ENCODE measurements around the gene TERF2IP. TPM values are rescaled to one million over a fixed set of nuclear protein-coding genes. Genes with fewer than 3 reads are reported as not detected.
A peak's percentile ranks its signal among the peaks of the same experiment; 100 is the strongest.

TERF2IP gene
- total RNA-seq, 2 donors from 2014 or later: 98.1 to 107 TPM

DNA sequence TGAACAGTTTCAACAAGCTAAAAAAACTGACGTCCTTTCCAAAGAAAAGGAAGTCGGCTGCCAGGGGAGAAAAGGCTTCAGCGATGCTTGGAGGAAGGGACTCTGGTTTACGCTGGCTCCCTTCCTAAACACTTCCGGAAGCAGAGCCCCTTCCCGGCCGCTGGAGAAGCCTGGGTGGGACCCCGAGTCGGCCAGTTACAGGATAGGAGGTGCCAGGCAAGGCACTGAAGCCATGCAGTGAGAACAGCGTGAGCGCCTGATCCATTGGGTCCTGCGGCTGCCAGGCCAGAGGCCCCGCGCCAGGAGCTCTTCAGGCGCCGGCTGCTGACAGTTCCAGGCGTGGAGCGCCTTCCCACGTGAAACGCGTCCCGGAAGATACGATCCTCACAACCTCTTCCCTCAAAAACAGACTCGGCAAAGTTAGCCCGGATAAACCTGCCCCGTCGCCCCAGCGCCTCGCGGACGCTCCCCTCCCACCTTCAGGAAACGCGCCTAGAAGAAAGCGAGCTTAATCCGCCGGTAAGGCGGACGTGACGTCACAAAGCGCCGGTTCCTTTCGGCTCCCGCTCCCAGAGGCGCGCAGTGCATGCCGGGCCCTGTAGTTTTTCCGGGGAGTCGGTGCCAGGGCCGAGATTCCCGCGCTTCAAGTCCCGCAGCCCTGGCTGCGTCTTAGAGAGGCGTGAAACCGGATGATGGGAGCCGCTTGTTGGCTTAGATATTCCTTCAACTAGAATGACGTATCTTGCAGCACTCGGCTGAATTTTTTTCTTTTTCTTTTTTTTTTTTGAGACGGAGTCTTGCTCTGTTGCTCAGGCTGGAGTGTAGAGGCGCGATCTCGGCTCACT, 24.6 kb upstream of the TERF2IP start, which contains the start of gene ADAT1:
Gene ADAT1 (minus strand): TSS at position 521 of the 845 bp plus-strand sequence. CDS start 2,482 bp downstream, outside the sequence.
- peaks cover 17% of the 10 kb centered on the region for H3K36me3 Mint-ChIP-seq (ENCODE audit: low read depth)
- peak; percentile 94 to 96 (median 95) for DNase-seq
- ATAC-seq: peak; percentile 96
- peaks cover 51% of the 10 kb centered on the region for H3K4me1 Mint-ChIP-seq
- H3K27me3 Mint-ChIP-seq: no peaks in the 10 kb centered on the region
- peak within 1 kb of the TSS; percentile 96 for H3K4me3 Mint-ChIP-seq
- no peaks in the 10 kb centered on the region for H3K9me3 ChIP-seq (ENCODE audit: control insufficient read depth, low read length, poor library complexity, severe bottlenecking)
- H3K27ac Mint-ChIP-seq: peak within 1 kb of the TSS; percentile 96

DNA sequence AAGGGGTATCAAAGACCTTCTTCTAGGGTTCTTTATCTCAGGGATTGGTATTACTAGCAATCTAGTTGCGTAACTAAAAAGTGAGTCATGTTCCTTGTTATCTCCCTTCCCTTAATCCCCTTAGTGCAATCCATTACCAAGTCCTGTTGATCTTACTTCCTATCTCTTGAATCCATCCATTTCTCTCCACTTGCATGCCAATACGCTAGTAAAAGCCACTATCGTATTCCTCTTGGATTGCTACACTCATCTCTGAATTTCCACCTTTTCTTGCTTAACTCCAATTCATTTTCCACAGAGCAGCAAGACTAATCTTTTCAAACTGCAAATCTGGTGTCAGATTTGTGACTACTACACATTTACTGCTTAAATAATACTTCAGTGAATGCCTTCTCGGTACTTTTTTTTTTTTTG, 22.6 kb upstream of the TERF2IP start:
- Mint-ChIP-seq H3K4me1 (peaks cover 60% of the 10 kb centered on the region), H3K27ac (peak overlapping the region; percentile 95), H3K36me3 (ENCODE audit: low read depth) (peaks cover 17% of the 10 kb centered on the region), H3K4me3 (peak overlapping the region; percentile 78), H3K27me3 (no peaks in the 10 kb centered on the region)
- H3K9me3 ChIP-seq (ENCODE audit: control insufficient read depth, low read length, poor library complexity, severe bottlenecking): no peaks in the 10 kb centered on the region
- ATAC-seq (no peak), DNase-seq (no peak)

DNA sequence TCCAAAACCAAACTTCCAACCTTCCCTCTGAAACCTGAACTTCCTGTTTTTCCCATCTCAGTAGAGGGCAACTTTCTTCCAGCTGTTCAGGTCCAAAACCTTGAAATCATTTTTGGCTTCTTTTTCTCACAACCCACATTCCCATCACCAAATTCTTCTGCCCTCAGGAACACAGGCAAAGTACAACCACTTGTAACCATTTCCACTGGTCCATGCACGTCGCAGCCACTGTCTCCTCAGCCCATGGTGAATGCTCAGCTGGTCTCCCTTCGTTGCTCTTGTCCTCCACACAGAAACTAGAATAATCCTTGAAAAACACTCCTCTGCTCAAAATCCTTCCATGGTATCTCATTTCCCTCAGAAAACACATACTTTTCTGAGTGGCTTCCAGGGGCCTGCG, 20.8 kb upstream of the TERF2IP start:
- no peaks in the 10 kb centered on the region for H3K9me3 ChIP-seq (ENCODE audit: control insufficient read depth, low read length, poor library complexity, severe bottlenecking)
- peaks cover 17% of the 10 kb centered on the region for H3K36me3 Mint-ChIP-seq (ENCODE audit: low read depth)
- peak overlapping the region; percentile 95 for H3K27ac Mint-ChIP-seq
- ATAC-seq (no peak), DNase-seq (no peak)
- H3K27me3 Mint-ChIP-seq: no peaks in the 10 kb centered on the region
- H3K4me1 Mint-ChIP-seq: peaks cover 44% of the 10 kb centered on the region
- peak overlapping the region; percentile 64 for H3K4me3 Mint-ChIP-seq

DNA sequence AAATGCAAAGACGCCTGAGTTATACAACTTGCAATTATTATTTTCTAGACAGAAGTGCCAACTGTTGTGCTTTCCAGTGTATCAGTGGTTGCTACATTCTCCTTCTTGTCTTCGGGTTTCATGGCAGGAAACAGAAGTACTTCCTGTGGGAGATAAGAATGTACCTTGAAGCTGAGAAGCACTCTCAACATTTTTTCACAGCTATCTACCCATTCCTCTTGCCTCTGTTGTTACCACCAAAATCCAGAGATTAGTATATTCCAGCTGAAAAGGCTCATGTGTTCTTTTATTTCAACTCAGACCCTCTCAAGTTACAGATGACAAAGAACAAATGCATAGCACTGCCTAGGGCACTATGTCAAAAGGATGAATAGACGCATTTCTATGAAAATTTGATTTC, 19.7 kb upstream of the TERF2IP start:
- H3K27me3 Mint-ChIP-seq: no peaks in the 10 kb centered on the region
- peaks cover 17% of the 10 kb centered on the region for H3K36me3 Mint-ChIP-seq (ENCODE audit: low read depth)
- DNase-seq: no peak
- H3K27ac Mint-ChIP-seq: peak overlapping the region; percentile 95
- no peak for ATAC-seq
- no peaks in the 10 kb centered on the region for H3K9me3 ChIP-seq (ENCODE audit: control insufficient read depth, low read length, poor library complexity, severe bottlenecking)
- peak overlapping the region; percentile 62 for H3K4me3 Mint-ChIP-seq
- H3K4me1 Mint-ChIP-seq: peaks cover 40% of the 10 kb centered on the region

GRCh38 chr16:75628351-75628750, 19.2 kb upstream of the TERF2IP start:
- DNase-seq (no peak), ATAC-seq (no peak)
- Mint-ChIP-seq H3K4me1 (peaks cover 40% of the 10 kb centered on the region), H3K27me3 (no peaks in the 10 kb centered on the region), H3K36me3 (ENCODE audit: low read depth) (peaks cover 17% of the 10 kb centered on the region), H3K27ac (peak overlapping the region; percentile 95), H3K4me3 (no peak overlapping the region)
- H3K9me3 ChIP-seq (ENCODE audit: control insufficient read depth, low read length, poor library complexity, severe bottlenecking): no peaks in the 10 kb centered on the region

- H3K27ac Mint-ChIP-seq: peak overlapping the region; percentile 95
- DNase-seq (no peak), ATAC-seq (no peak)
- H3K4me3 Mint-ChIP-seq: peak overlapping the region; percentile 60
- peaks cover 40% of the 10 kb centered on the region for H3K4me1 Mint-ChIP-seq
- no peaks in the 10 kb centered on the region for H3K27me3 Mint-ChIP-seq
- no peaks in the 10 kb centered on the region for H3K9me3 ChIP-seq (ENCODE audit: control insufficient read depth, low read length, poor library complexity, severe bottlenecking)
- H3K36me3 Mint-ChIP-seq (ENCODE audit: low read depth): peaks cover 19% of the 10 kb centered on the region
These were observed 18.4 kb upstream of the TERF2IP start for GRCh38 chr16:75629132-75629531.

GRCh38 chr16:75630052-75630451, 17.5 kb upstream of the TERF2IP start:
- Mint-ChIP-seq H3K4me3 (no peak overlapping the region), H3K4me1 (peaks cover 37% of the 10 kb centered on the region), H3K27ac (no peak overlapping the region), H3K36me3 (ENCODE audit: low read depth) (peaks cover 19% of the 10 kb centered on the region), H3K27me3 (no peaks in the 10 kb centered on the region)
- ATAC-seq: no peak
- no peak for DNase-seq
- H3K9me3 ChIP-seq (ENCODE audit: control insufficient read depth, low read length, poor library complexity, severe bottlenecking): no peaks in the 10 kb centered on the region

DNA sequence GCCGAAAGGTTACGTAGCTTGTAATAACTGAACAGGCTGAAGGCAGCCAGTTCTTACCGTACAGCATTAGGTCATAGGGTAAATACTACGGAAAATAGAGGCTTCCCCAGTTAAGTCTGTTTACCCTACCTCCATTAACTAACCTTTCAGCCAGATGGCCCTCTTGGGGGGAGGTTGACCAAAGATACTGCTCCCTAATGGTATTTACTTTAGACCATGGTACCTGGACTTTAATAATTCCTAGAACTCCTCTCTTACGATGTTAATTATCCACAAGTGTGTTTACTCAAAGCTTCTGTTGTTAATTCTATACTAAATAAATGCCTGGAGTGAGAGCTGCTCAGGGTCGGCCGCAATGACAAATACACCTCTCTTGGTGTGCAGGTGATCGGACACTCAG, 14.7 kb upstream of the TERF2IP start:
- ATAC-seq: no peak
- H3K4me3 Mint-ChIP-seq: no peak overlapping the region
- no peak overlapping the region for H3K27ac Mint-ChIP-seq

GRCh38 chr16:75635036-75635435, 12.5 kb upstream of the TERF2IP start:
- peak overlapping the region; percentile 34 for H3K27ac Mint-ChIP-seq
- no peak overlapping the region for H3K4me3 Mint-ChIP-seq
- no peak for DNase-seq
- no peaks in the 10 kb centered on the region for H3K27me3 Mint-ChIP-seq
- H3K4me1 Mint-ChIP-seq: peaks cover 10% of the 10 kb centered on the region
- no peak for ATAC-seq
- no peaks in the 10 kb centered on the region for H3K9me3 ChIP-seq (ENCODE audit: control insufficient read depth, low read length, poor library complexity, severe bottlenecking)
- H3K36me3 Mint-ChIP-seq (ENCODE audit: low read depth): peaks cover 6% of the 10 kb centered on the region

More for the DNA sequence above, 14.7 kb upstream of the TERF2IP start:
- Mint-ChIP-seq H3K36me3 (ENCODE audit: low read depth) (peaks cover 7% of the 10 kb centered on the region), H3K27me3 (no peaks in the 10 kb centered on the region), H3K4me1 (peaks cover 21% of the 10 kb centered on the region)
- DNase-seq: no peak
- H3K9me3 ChIP-seq (ENCODE audit: control insufficient read depth, low read length, poor library complexity, severe bottlenecking): no peaks in the 10 kb centered on the region

DNA sequence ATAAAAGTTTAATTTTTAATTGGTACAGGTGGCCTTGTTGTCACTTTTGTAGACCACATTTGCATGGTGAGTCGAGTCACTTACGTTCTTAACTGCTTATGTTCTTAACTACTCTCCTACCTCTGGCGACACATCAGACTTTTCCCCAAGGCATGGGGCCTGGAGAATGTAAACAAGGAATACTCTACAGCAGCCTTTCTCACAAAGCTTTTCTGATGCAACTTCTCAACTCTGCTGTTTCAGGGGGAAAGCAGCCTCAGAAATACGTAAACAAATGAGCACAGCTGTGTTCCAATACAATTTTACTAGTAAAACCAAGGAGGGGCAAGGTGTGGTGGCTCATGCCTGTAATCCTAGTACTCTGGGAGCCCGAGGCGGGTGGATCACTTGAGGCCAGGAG, 7.0 kb upstream of the TERF2IP start:
- ATAC-seq: no peak
- Mint-ChIP-seq H3K36me3 (ENCODE audit: low read depth) (peaks cover 6% of the 10 kb centered on the region), H3K4me1 (peaks cover 27% of the 10 kb centered on the region), H3K27ac (peak overlapping the region; percentile 49), H3K27me3 (no peaks in the 10 kb centered on the region), H3K4me3 (no peak overlapping the region)
- DNase-seq: no peak
- H3K9me3 ChIP-seq (ENCODE audit: control insufficient read depth, low read length, poor library complexity, severe bottlenecking): no peaks in the 10 kb centered on the region

DNA sequence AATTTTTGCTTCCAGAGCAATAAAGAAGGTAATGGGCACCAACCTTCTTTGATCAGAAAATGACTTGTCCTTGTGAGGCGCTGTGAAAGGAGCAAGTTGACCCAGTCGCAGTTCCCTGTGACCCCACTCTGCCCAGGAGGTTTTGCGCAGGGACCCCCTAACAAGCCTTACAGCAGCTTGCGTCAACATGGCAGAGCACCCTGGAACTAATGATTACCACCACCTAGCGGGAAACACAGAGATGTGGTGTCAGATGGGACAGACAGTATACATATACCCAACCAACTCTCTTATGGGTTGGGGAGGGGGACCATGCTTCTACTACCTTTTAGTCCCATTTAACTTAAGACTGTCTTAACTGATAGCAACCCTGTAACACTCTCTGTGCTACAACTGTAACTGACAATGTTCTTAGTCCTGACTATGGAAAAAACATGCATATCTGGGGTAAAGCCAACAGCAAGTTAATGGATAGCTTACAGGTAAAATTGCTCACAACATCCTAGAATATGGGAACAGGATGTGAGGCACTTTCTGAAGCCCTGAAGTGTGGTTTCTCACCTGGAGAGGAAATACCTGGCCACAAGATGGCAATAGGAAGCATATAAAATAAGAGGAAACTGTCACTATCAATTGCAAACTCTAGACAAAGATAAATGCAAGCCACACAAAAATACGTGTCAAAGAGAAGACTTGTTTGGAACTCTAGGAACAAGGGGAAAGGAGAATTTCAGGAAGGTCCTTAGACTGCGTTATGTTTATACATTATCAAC, 3.1 kb upstream of the TERF2IP start:
- Mint-ChIP-seq H3K4me3 (peak overlapping the region; percentile 84), H3K27me3 (no peaks in the 10 kb centered on the region), H3K27ac (peak overlapping the region; percentile 94), H3K36me3 (ENCODE audit: low read depth) (peaks cover 7% of the 10 kb centered on the region), H3K4me1 (peaks cover 28% of the 10 kb centered on the region)
- no peak for DNase-seq
- no peak for ATAC-seq
- H3K9me3 ChIP-seq (ENCODE audit: control insufficient read depth, low read length, poor library complexity, severe bottlenecking): no peaks in the 10 kb centered on the region

- H3K27me3 Mint-ChIP-seq: no peaks in the 10 kb centered on the region
- ATAC-seq (peak; percentile 16), DNase-seq (no peak)
- H3K9me3 ChIP-seq (ENCODE audit: control insufficient read depth, low read length, poor library complexity, severe bottlenecking): no peaks in the 10 kb centered on the region
- peaks cover 12% of the 10 kb centered on the region for H3K36me3 Mint-ChIP-seq (ENCODE audit: low read depth)
- H3K4me3 Mint-ChIP-seq: peak overlapping the region; percentile 99
- H3K27ac Mint-ChIP-seq: peak overlapping the region; percentile 99
- peaks cover 43% of the 10 kb centered on the region for H3K4me1 Mint-ChIP-seq
These were observed 471 bp upstream of the TERF2IP start for GRCh38 chr16:75647112-75647491.

- Mint-ChIP-seq H3K4me3 (peak overlapping the region; percentile 99), H3K27me3 (no peaks in the 10 kb centered on the region), H3K27ac (peak overlapping the region; percentile 99), H3K36me3 (ENCODE audit: low read depth) (peaks cover 12% of the 10 kb centered on the region), H3K4me1 (peaks cover 52% of the 10 kb centered on the region)
- ATAC-seq (peak; percentile 53), DNase-seq (peak; percentile 76 to 79 (median 78))
- H3K9me3 ChIP-seq (ENCODE audit: control insufficient read depth, low read length, poor library complexity, severe bottlenecking): no peaks in the 10 kb centered on the region
These were observed 898 bp downstream of the TERF2IP start for GRCh38 chr16:75648265-75649076.

All from T-helper 17 cell (primary cell).